Esophagus squamous epithelium (tissue), 5 donors: ENCODE data around the gene FRG1. TPM values are rescaled to one million over a fixed set of nuclear protein-coding genes. Genes with fewer than 3 reads are reported as not detected.
"Not testable (repeated sequence)": the region's sequence is repeated elsewhere in the genome, so short reads cannot be mapped to it uniquely, and the experiment has no call there.

Source experiments
- DNase-seq: peaks from one replicate; lab custom pipeline; 2025; lab: John Stamatoyannopoulos, UW
- H3K27ac ChIP-seq, 4 donors: fragments of 200-600 bp; sonication (generic); one replicate each; pipeline ENCODE4 v1.5.1; 2016 to 2019; ENCODE audit warnings: mild to moderate bottlenecking in 1 of 4
- H3K27me3 ChIP-seq, 4 donors: fragments of 200-600 bp; sonication (generic); 1 replicate in 3 of 4; 2 replicates in 1 of 4; pipeline versions ENCODE4 v1.5.1 to v1.6.0; 2017 to 2021; ENCODE audit warnings: antibody characterized with exemption in 1 of 4
- H3K36me3 ChIP-seq, 3 donors: fragments of 200-600 bp; sonication (generic); one replicate each; pipeline ENCODE4 v1.5.1; 2016 to 2019
- H3K4me1 ChIP-seq, 3 donors: fragments of 200-600 bp; sonication (generic); one replicate each; pipeline ENCODE4 v1.5.1; 2017 to 2019
- H3K4me3 ChIP-seq, 4 donors: fragments of 200-600 bp; sonication (generic); 1 replicate in 3 of 4; 2 replicates in 1 of 4; pipeline ENCODE4 v1.5.1; 2016 to 2019; ENCODE audit warnings: mild to moderate bottlenecking in 2 of 4, moderate library complexity in 1 of 4
- H3K9me3 ChIP-seq, 3 donors: fragments of 200-600 bp; sonication (generic); one replicate each; pipeline ENCODE4 v1.5.1; 2016 to 2019
- CTCF ChIP-seq, 6 experiments: fragments of 450-650 bp in 4 of 6; fragments of 200-600 bp in 2 of 6; sonication (generic) in 2 of 6; IDR thresholded peaks; one replicate each; pipeline ENCODE4 v1.5.1; 2016 to 2019; ENCODE audit warnings: antibody characterized with exemption in 6 of 6, mild to moderate bottlenecking in 4 of 6, moderate library complexity in 4 of 6
- POLR2A ChIP-seq, 4 donors: fragments of 450-650 bp; IDR thresholded peaks; one replicate each; pipeline ENCODE4 v1.6.1; 2017; ENCODE audit warnings: antibody characterized with exemption in 4 of 4, mild to moderate bottlenecking in 4 of 4, moderate library complexity in 3 of 4
- WGBS, 2 donors: methylation state at CpG; one replicate each; pipeline ENCODE4 v1.1.5; 2018; 5-methylcytosine and 5-hydroxymethylcytosine counted together
- intact Hi-C: fragments of 100-400 bp; cut with DNase I; formaldehyde crosslinking; loops from one replicate; pipeline ENCODE4 v1.15.0; 2022
- small RNA-seq, 4 donors: library from RNA; depleted of rRNA; stranded (forward); fragments of <200 nt; gene quantifications; one replicate each; pipeline ENCODE3, GENCODE V24; 2016
- total RNA-seq, 4 donors: library from RNA; depleted of rRNA; stranded (reverse); fragments of >200 nt; gene quantifications; one replicate each; pipeline ENCODE4 v1.1.0, GENCODE V29; 2016
- donor health status: DM: yes; HTN: yes; CAD: no.

Gene FRG1
- total RNA-seq, 4 donors from 2014 or later: 29.7 to 45.5 (median 34.2) TPM

GRCh38 chr4:189988877-189989431 lies 48.3 kb downstream of the FRG1 start:
- Histone ChIP-seq H3K36me3 (no peaks in the 10 kb centered on the region), H3K27ac (no peak overlapping the region), H3K4me1 (no peaks in the 10 kb centered on the region), H3K4me3 (no peak overlapping the region), H3K9me3 (no peaks in the 10 kb centered on the region), H3K27me3 (no peaks in the 10 kb centered on the region)
- DNase-seq: no peak
- WGBS, 2 donors: 38 to 67% methylated on average over 3 of the region's 3 CpGs
- TF ChIP-seq CTCF (IDR thresholded peaks at IDR 0.05): no peak
- TF ChIP-seq POLR2A (IDR thresholded peaks at IDR 0.05): no peak
- intact Hi-C loops: no loop called here

- H3K27ac ChIP-seq, H3K9me3 ChIP-seq, H3K4me1 ChIP-seq, H3K4me3 ChIP-seq, DNase-seq, H3K27me3 ChIP-seq, H3K36me3 ChIP-seq, intact Hi-C loops: not testable (repeated sequence)
- WGBS, 2 donors: 50 to 75% methylated on average over 1 of the region's 3 CpGs
These were observed 49.3 kb downstream of the FRG1 start for GRCh38 chr4:189989941-189990340.

Small RNA genes lying within 50 kb of the gene (small RNA-seq; reads per million reads assigned to genes)
- gene MLLT10P2: 0 reads per million in 4 donors

Other genes starting within 250 kb of the FRG1 start
- gene FRG2, start 86.4 kb downstream of the FRG1 start, total RNA-seq: not detected
- not detected for gene DBET, start 123.6 kb downstream of the FRG1 start, total RNA-seq
- not detected for gene DUX4, start 232.9 kb downstream of the FRG1 start, total RNA-seq